H1 (cell line): ENCODE results near the gene SLX4. TPM values are rescaled to one million over a fixed set of nuclear protein-coding genes. Genes with fewer than 3 reads are reported as not detected.

ENCODE experiments used
- CTCF ChIA-PET: fragments of 300-600 bp; sonication (Branson Sonifier 250); formaldehyde crosslinking; loops from one replicate; lab custom pipeline; 2021; ENCODE audit not compliant: partially characterized antibody; lab: Charles Lee
- POLR2A ChIA-PET: fragments of 300-600 bp; sonication (Branson Sonifier 250); formaldehyde crosslinking; loops from one replicate; lab custom pipeline; 2021; ENCODE audit warnings: inconsistent platforms; ENCODE audit not compliant: partially characterized antibody; lab: Charles Lee
- DNase-seq, 2 experiments: peaks; one replicate each; pipeline versions ENCODE4 v3.0.0 to v3.0.0-alpha.2; 2010 to 2022; ENCODE audit warnings: low spot score in 2 of 2, low read depth in 1 of 2, mixed read lengths in 1 of 2
- FAIRE-seq: peaks from 2 replicates; lab custom pipeline; 2011; peaks lifted over from hg19 to GRCh38; lab: Jason Lieb, UNC
- H2AFZ ChIP-seq: 2 replicates; pipeline ENCODE4 v1.8.1; 2012; ENCODE audit warnings: low read length, inconsistent platforms
- H2AK5ac ChIP-seq: 2 replicates; pipeline ENCODE4 v1.6.1; 2013; ENCODE audit warnings: low read depth, low read length
- H2BK120ac ChIP-seq: replicated peaks from 2 replicates; pipeline ENCODE3; 2013; ENCODE audit warnings: low read depth, low read length, inconsistent platforms
- H2BK12ac ChIP-seq: 2 replicates; pipeline ENCODE4 v1.6.1; 2013; ENCODE audit warnings: low read depth, low read length
- H2BK15ac ChIP-seq: 2 replicates; pipeline ENCODE4 v1.6.1; 2013; ENCODE audit warnings: low read length
- H2BK20ac ChIP-seq: 2 replicates; pipeline ENCODE4 v1.6.1; 2013; ENCODE audit warnings: low read length
- H2BK5ac ChIP-seq: 2 replicates; pipeline ENCODE4 v1.6.1; 2013; ENCODE audit warnings: low read depth, low read length
- H3K14ac ChIP-seq: 2 replicates; pipeline ENCODE4 v1.6.1; 2013; ENCODE audit warnings: inconsistent platforms; ENCODE audit not compliant: insufficient read length
- H3K18ac ChIP-seq: 2 replicates; pipeline ENCODE4 v1.6.1; 2013; ENCODE audit warnings: low read length; ENCODE audit errors: extremely low read depth
- H3K23ac ChIP-seq: 2 replicates; pipeline ENCODE4 v1.6.1; 2013; ENCODE audit warnings: inconsistent platforms; ENCODE audit not compliant: insufficient read length
- H3K23me2 ChIP-seq: 2 replicates; pipeline ENCODE4 v1.6.1; 2013; ENCODE audit warnings: low read depth, low read length
- H3K27ac ChIP-seq: 2 replicates; pipeline ENCODE4 v1.6.1; 2011; ENCODE audit warnings: low read depth, low read length, inconsistent platforms
- H3K27me3 ChIP-seq, 4 experiments: replicated peaks in 1 of 4; 1 replicate in 1 of 4; 2 replicates in 3 of 4; pipeline versions ENCODE4 v1.6.1 to v1.8.1; 2011 to 2013; ENCODE audit warnings: low read length in 3 of 4, mild to moderate bottlenecking in 3 of 4, inconsistent platforms in 2 of 4, mixed read lengths in 2 of 4, moderate library complexity in 1 of 4; ENCODE audit not compliant: control insufficient read depth in 3 of 4, insufficient read depth in 3 of 4; ENCODE audit errors: extremely low read depth in 1 of 4
- H3K36me3 ChIP-seq, 4 experiments: 2 replicates each; pipeline versions ENCODE4 v1.6.1 to v1.8.1; 2011 to 2013; ENCODE audit warnings: mild to moderate bottlenecking in 4 of 4, low read length in 3 of 4, moderate library complexity in 2 of 4, control low read depth in 1 of 4, inconsistent platforms in 1 of 4; ENCODE audit not compliant: insufficient read depth in 4 of 4, control insufficient read depth in 2 of 4
- H3K4ac ChIP-seq: replicated peaks from 2 replicates; pipeline ENCODE3; 2013; ENCODE audit warnings: low read length, low read depth, mixed read lengths, inconsistent platforms; ENCODE audit not compliant: insufficient read length
- H3K4me1 ChIP-seq, 4 experiments: replicated peaks in 1 of 4; 1 replicate in 1 of 4; 2 replicates in 3 of 4; pipeline versions ENCODE4 v1.6.1 to v1.8.1; 2011 to 2013; ENCODE audit warnings: low read length in 3 of 4, inconsistent platforms in 2 of 4, mixed read lengths in 1 of 4; ENCODE audit not compliant: insufficient read depth in 4 of 4, control insufficient read depth in 3 of 4
- H3K4me2 ChIP-seq, 2 experiments: 2 replicates each; pipeline versions ENCODE4 v1.6.1 to v1.8.1; 2011 to 2013; ENCODE audit warnings: low read depth in 2 of 2, low read length in 2 of 2, control low read depth in 1 of 2, inconsistent platforms in 1 of 2, mild to moderate bottlenecking in 1 of 2; ENCODE audit not compliant: insufficient read depth in 1 of 2
- H3K4me3 ChIP-seq, 4 experiments: fragments of 200-600, 300-600 bp in 1 of 4; sonication (generic), shearing (Covaris generic), sonication (Bioruptor Twin) in 1 of 4; 2 replicates each; pipeline versions ENCODE4 v1.5.1 to v1.8.1; 2011 to 2016; ENCODE audit warnings: low read length in 4 of 4, low read depth in 3 of 4, control low read depth in 2 of 4, inconsistent platforms in 2 of 4, mild to moderate bottlenecking in 2 of 4, mixed read lengths in 1 of 4, moderate library complexity in 1 of 4; ENCODE audit not compliant: insufficient read depth in 2 of 4; ENCODE audit errors: extremely low read depth in 1 of 4
- H3K56ac ChIP-seq: replicated peaks from 2 replicates; pipeline ENCODE3; 2013; ENCODE audit warnings: low read depth, mild to moderate bottlenecking, mixed read lengths, low read length, inconsistent platforms; ENCODE audit not compliant: insufficient read length
- H3K79me1 ChIP-seq: 2 replicates; pipeline ENCODE4 v1.6.1; 2013; ENCODE audit warnings: low read depth, low read length, control low read depth
- H3K79me2 ChIP-seq, 2 experiments: 2 replicates each; pipeline versions ENCODE4 v1.6.1 to v1.8.1; 2012 to 2013; ENCODE audit warnings: low read length in 2 of 2, mild to moderate bottlenecking in 2 of 2, inconsistent platforms in 1 of 2; ENCODE audit not compliant: insufficient read depth in 2 of 2, control insufficient read depth in 1 of 2
- H3K9ac ChIP-seq, 4 experiments: replicated peaks in 1 of 4; 1 replicate in 1 of 4; 2 replicates in 3 of 4; pipeline versions ENCODE4 v1.6.1 to v1.8.1; 2011 to 2013; ENCODE audit warnings: low read depth in 3 of 4, low read length in 3 of 4, control low read depth in 2 of 4, mild to moderate bottlenecking in 2 of 4, moderate library complexity in 2 of 4, inconsistent platforms in 1 of 4; ENCODE audit errors: extremely low read depth in 1 of 4
- H3K9me3 ChIP-seq, 2 experiments: 2 replicates each; pipeline versions ENCODE4 v1.6.1 to v1.8.1; 2012 to 2013; ENCODE audit warnings: mild to moderate bottlenecking in 2 of 2, moderate library complexity in 2 of 2, control low read depth in 1 of 2, inconsistent platforms in 1 of 2, low read depth in 1 of 2, low read length in 1 of 2, mixed read lengths in 1 of 2; ENCODE audit not compliant: insufficient read depth in 2 of 2
- H4K20me1 ChIP-seq, 2 experiments: replicated peaks in 1 of 2; 2 replicates each; pipeline versions ENCODE3 to v1.8.1; 2011 to 2013; ENCODE audit warnings: inconsistent platforms in 2 of 2, low read length in 2 of 2, mild to moderate bottlenecking in 1 of 2; ENCODE audit not compliant: insufficient read depth in 2 of 2, control insufficient read depth in 1 of 2
- H4K5ac ChIP-seq: 2 replicates; pipeline ENCODE4 v1.6.1; 2013; ENCODE audit warnings: low read length, low read depth, mixed read lengths, inconsistent platforms; ENCODE audit not compliant: insufficient read length
- H4K8ac ChIP-seq: 2 replicates; pipeline ENCODE4 v1.8.0; 2013; ENCODE audit warnings: mild to moderate bottlenecking, moderate library complexity, low read length, inconsistent platforms; ENCODE audit not compliant: insufficient read depth; ENCODE audit errors: extremely low read depth
- H4K91ac ChIP-seq: replicated peaks from 2 replicates; pipeline ENCODE3; 2013; ENCODE audit warnings: low read length, mixed read lengths, inconsistent platforms; ENCODE audit not compliant: insufficient read length
- CBX8 ChIP-seq: fragments of 300-800, 300-1000 bp; sonication (generic); IDR thresholded peaks from 2 replicates; pipeline ENCODE4 v1.7.1; 2016; ENCODE audit warnings: low read depth, low read length, borderline replicate concordance
- CTBP2 ChIP-seq: IDR thresholded peaks from 2 replicates; pipeline ENCODE4 v1.7.0; 2011; ENCODE audit warnings: borderline replicate concordance, mild to moderate bottlenecking, moderate library complexity, mixed read lengths, low read length; ENCODE audit not compliant: insufficient read depth, insufficient read length
- EGR1 ChIP-seq: IDR thresholded peaks from 2 replicates; pipeline ENCODE4 v1.6.1; 2011; ENCODE audit warnings: low read depth, low read length, borderline replicate concordance
- EP300 ChIP-seq, 2 experiments: IDR thresholded peaks; 1 replicate in 1 of 2; 2 replicates in 1 of 2; pipeline ENCODE4 v1.6.1; 2011 to 2012; ENCODE audit warnings: low read depth in 2 of 2, low read length in 2 of 2, mild to moderate bottlenecking in 2 of 2, borderline replicate concordance in 1 of 2, inconsistent platforms in 1 of 2, moderate library complexity in 1 of 2
- HDAC2 ChIP-seq, 2 experiments: fragments of 300-600 bp in 1 of 2; sonication (generic) in 1 of 2; IDR thresholded peaks; 2 replicates each; pipeline ENCODE4 v1.6.1; 2011 to 2012; ENCODE audit warnings: low read depth in 2 of 2, low read length in 2 of 2, mild to moderate bottlenecking in 2 of 2, moderate library complexity in 2 of 2, borderline replicate concordance in 1 of 2, inconsistent platforms in 1 of 2
- RNF2 ChIP-seq: fragments of 200-900, 300-1000 bp; sonication (generic); IDR thresholded peaks from 2 replicates; pipeline ENCODE4 v1.7.1; 2016; ENCODE audit warnings: borderline replicate concordance, low read depth, mild to moderate bottlenecking, antibody characterized with exemption, low read length; ENCODE audit not compliant: poor library complexity, severe bottlenecking; ENCODE audit errors: missing control alignments
- TEAD4 ChIP-seq: IDR thresholded peaks from 2 replicates; pipeline ENCODE4 v1.6.1; 2012; ENCODE audit warnings: low read depth, low read length, inconsistent platforms, mixed read lengths
- WGBS, 2 experiments: shearing (Covaris generic) in 1 of 2; methylation state at CpG; one replicate each; pipeline versions ENCODE4 v1.1.6 to v1.1.7; 2013 to 2015; ENCODE audit warnings: low lambda C conversion rate in 2 of 2, mixed read lengths in 2 of 2, inconsistent platforms in 1 of 2, low coverage in 1 of 2, missing lambda C conversion rate in 1 of 2; ENCODE audit not compliant: insufficient replicate concordance in 2 of 2, insufficient coverage in 1 of 2, insufficient read length in 1 of 2; ENCODE audit errors: extremely low coverage in 1 of 2, missing lambda C conversion rate in 1 of 2; 5-methylcytosine and 5-hydroxymethylcytosine counted together
- polyA plus RNA-seq, 7 experiments: library from polyadenylated mRNA; depleted of rRNA in 3 of 7; stranded (reverse) in 5 of 7; unstranded in 2 of 7; fragments of >200 nt in 5 of 7; fragments of 200-250 nt in 2 of 7; gene quantifications; 1 replicate in 5 of 7; 2 replicates in 1 of 7; 4 replicates in 1 of 7; pipeline versions ENCODE4 v1.2.1 to v1.2.3, GENCODE V29; 2011 to 2013; ENCODE audit warnings: missing spikeins in 2 of 7, mixed read lengths in 2 of 7
- total RNA-seq: library from RNA; stranded (reverse); fragmentation: NEBNext Ultra II Directional; extraction: Animal tissue kit (Norgen Biotek cat#: 25700); gene quantifications from 2 replicates; pipeline ENCODE4 v1.2.1, GENCODE V29; 2021

SLX4 gene
- total and polyA plus RNA-seq, 2 of the 8 experiments (the other 6 are each of a cell fraction or from before 2014, with no cell fraction given) = 4.4 to 11.4 TPM

- no peak overlapping the region for H3K18ac ChIP-seq
- no peak for FAIRE-seq
- H2AK5ac ChIP-seq = no peak overlapping the region
- WGBS, 2 experiments = 91% methylated on average over 8 of the region's 8 CpGs; no CpG with 5 or more reads in 1 of the 2 experiments
- H3K23ac ChIP-seq = no peak overlapping the region
- H3K4me3 ChIP-seq = no peak overlapping the region
- DNase-seq = no peak
- no peak overlapping the region for H3K27ac ChIP-seq
- H3K27me3 ChIP-seq = no peaks in the 10 kb centered on the region; a peak in 1 of 7 replicates
- H2BK120ac ChIP-seq = no peak overlapping the region
- H3K79me2 ChIP-seq = no peaks in the 10 kb centered on the region
- no peak overlapping the region for H4K91ac ChIP-seq
- no peak overlapping the region for H3K4ac ChIP-seq
- no peak overlapping the region for H2BK15ac ChIP-seq
- no peak overlapping the region for H3K4me2 ChIP-seq
- H4K8ac ChIP-seq = no peak overlapping the region
- TF ChIP-seq EP300 (IDR thresholded peaks at IDR 0.05; ENCODE audit: borderline replicate concordance in 1 of 2, low read depth in 2 of 2, low read length in 2 of 2) (no peak), TEAD4 (no peak), RNF2 (no peak), CTBP2 (no peak), EGR1 (no peak), CBX8 (no peak), HDAC2 (IDR thresholded peaks at IDR 0.05; ENCODE audit: borderline replicate concordance in 1 of 2, low read depth in 2 of 2, low read length in 2 of 2) (no peak)
- TF ChIP-seq, all 59 proteins: peak for 0
- Histone ChIP-seq H2BK20ac (no peak overlapping the region), H3K9ac (no peak overlapping the region), H2BK5ac (no peak overlapping the region), H3K56ac (no peak overlapping the region), H2BK12ac (no peak overlapping the region), H3K4me1 (no peaks in the 10 kb centered on the region), H4K20me1 (peaks cover 0 to 3% of the 10 kb centered on the region in 2 experiments), H3K23me2 (no peaks in the 10 kb centered on the region), H3K14ac (no peak overlapping the region), H2AFZ (no peak overlapping the region), H3K36me3 (peaks cover 0 to 31% (median 19%) of the 10 kb centered on the region in 4 experiments; a peak in 6 of 8 replicates), H3K79me1 (no peaks in the 10 kb centered on the region; the same call in 1 of the 2 replicates), H4K5ac (no peak overlapping the region), H3K9me3 (peaks cover 12 to 18% of the 10 kb centered on the region in 2 experiments)
- ChIA-PET POLR2A (no interaction called here), CTCF (no interaction called here)
These were observed 12.3 kb downstream of the SLX4 start for GRCh38 chr16:3599121-3599520.
